H9 (cell line): Measurements from ENCODE around the gene MESD. TPM values are rescaled to one million over a fixed set of nuclear protein-coding genes. Genes with fewer than 3 reads are reported as not detected.
A peak's percentile ranks its signal among the peaks of the same experiment; 100 is the strongest.

Experiments
- DNase-seq: peaks from one replicate; pipeline ENCODE4 v3.0.0-alpha.2; 2017
- H2AFZ ChIP-seq: one replicate; pipeline ENCODE4 v1.6.1; 2013; ENCODE audit warnings: mild to moderate bottlenecking, low read length, control low read depth, moderate library complexity
- H2AK5ac ChIP-seq: 2 replicates; pipeline ENCODE4 v1.6.1; 2013; ENCODE audit warnings: low read length, control low read depth, mixed read lengths; ENCODE audit not compliant: insufficient read length
- H2BK120ac ChIP-seq: one replicate; pipeline ENCODE4 v1.6.1; 2013; ENCODE audit warnings: low read depth, mild to moderate bottlenecking, low read length, control low read depth, inconsistent platforms; ENCODE audit not compliant: poor library complexity, severe bottlenecking
- H2BK12ac ChIP-seq: 2 replicates; pipeline ENCODE4 v1.6.1; 2013; ENCODE audit warnings: low read length, control low read depth, mixed read lengths, low read depth; ENCODE audit not compliant: insufficient read length
- H2BK15ac ChIP-seq: 2 replicates; pipeline ENCODE4 v1.6.1; 2013; ENCODE audit warnings: low read depth, low read length, control low read depth
- H2BK20ac ChIP-seq: one replicate; pipeline ENCODE4 v1.6.1; 2013; ENCODE audit warnings: low read depth, mild to moderate bottlenecking, low read length, control low read depth, inconsistent platforms; ENCODE audit not compliant: poor library complexity, severe bottlenecking
- H2BK5ac ChIP-seq: 2 replicates; pipeline ENCODE4 v1.6.1; 2013; ENCODE audit warnings: low read length, control low read depth, mixed read lengths; ENCODE audit not compliant: insufficient read length
- H3K14ac ChIP-seq: 2 replicates; pipeline ENCODE4 v1.6.1; 2013; ENCODE audit warnings: low read length, control low read depth; ENCODE audit not compliant: insufficient read depth
- H3K18ac ChIP-seq: 2 replicates; pipeline ENCODE4 v1.6.1; 2013; ENCODE audit warnings: low read depth, mild to moderate bottlenecking, mixed read lengths, low read length, control low read depth; ENCODE audit not compliant: insufficient read length
- H3K23ac ChIP-seq: 2 replicates; pipeline ENCODE4 v1.6.1; 2013; ENCODE audit warnings: low read length, control low read depth, mixed read lengths, low read depth; ENCODE audit not compliant: insufficient read length
- H3K23me2 ChIP-seq: 2 replicates; pipeline ENCODE4 v1.6.1; 2013; ENCODE audit warnings: low read depth, mild to moderate bottlenecking, mixed read lengths, low read length, control low read depth; ENCODE audit not compliant: insufficient read length, poor library complexity, severe bottlenecking
- H3K27ac ChIP-seq: 2 replicates; pipeline ENCODE4 v1.5.1; 2013; ENCODE audit warnings: low read length, control low read depth, mixed read lengths, low read depth; ENCODE audit not compliant: insufficient read length
- H3K27me3 ChIP-seq: 2 replicates; pipeline ENCODE4 v1.6.1; 2013; ENCODE audit warnings: low read length, control low read depth, inconsistent platforms; ENCODE audit not compliant: insufficient read depth
- H3K4ac ChIP-seq: 2 replicates; pipeline ENCODE4 v1.6.1; 2013; ENCODE audit warnings: low read depth, mild to moderate bottlenecking, control low read depth, inconsistent platforms, low read length, moderate library complexity
- H3K4me1 ChIP-seq: 2 replicates; pipeline ENCODE4 v1.6.1; 2013; ENCODE audit warnings: low read length, control low read depth, inconsistent platforms; ENCODE audit not compliant: insufficient read depth
- H3K4me2 ChIP-seq: 2 replicates; pipeline ENCODE4 v1.6.1; 2013; ENCODE audit warnings: low read length, control low read depth, mixed read lengths; ENCODE audit not compliant: insufficient read length, insufficient read depth
- H3K56ac ChIP-seq: 2 replicates; pipeline ENCODE4 v1.6.1; 2013; ENCODE audit warnings: low read depth, mild to moderate bottlenecking, mixed read lengths, low read length, control low read depth; ENCODE audit not compliant: insufficient read length
- H3K79me1 ChIP-seq: 2 replicates; pipeline ENCODE4 v1.6.1; 2013; ENCODE audit warnings: low read depth, mild to moderate bottlenecking, moderate library complexity, low read length, control low read depth, inconsistent platforms; ENCODE audit not compliant: insufficient read depth, poor library complexity, severe bottlenecking
- H3K79me2 ChIP-seq: 2 replicates; pipeline ENCODE4 v1.6.1; 2013; ENCODE audit warnings: low read length, control low read depth, inconsistent platforms; ENCODE audit not compliant: insufficient read depth
- H3K9ac ChIP-seq: 2 replicates; pipeline ENCODE4 v1.6.1; 2013; ENCODE audit warnings: low read length, control low read depth, mixed read lengths; ENCODE audit not compliant: insufficient read length; ENCODE audit errors: extremely low read depth
- H3K9me3 ChIP-seq: one replicate; pipeline ENCODE4 v1.6.1; 2013; ENCODE audit warnings: low read depth, low read length, inconsistent platforms; ENCODE audit not compliant: control insufficient read depth
- H3T11ph ChIP-seq: one replicate; pipeline ENCODE4 v1.6.1; 2013; ENCODE audit warnings: mild to moderate bottlenecking, low read length, control low read depth, inconsistent platforms
- H4K20me1 ChIP-seq: one replicate; pipeline ENCODE4 v1.6.1; 2013; ENCODE audit not compliant: control insufficient read depth, insufficient read length, insufficient read depth
- H4K5ac ChIP-seq: 2 replicates; pipeline ENCODE4 v1.6.1; 2013; ENCODE audit warnings: low read depth, mild to moderate bottlenecking, mixed read lengths, low read length, control low read depth; ENCODE audit not compliant: insufficient read length
- H4K8ac ChIP-seq: replicated peaks from 2 replicates; pipeline ENCODE4 v1.6.1; 2013; ENCODE audit warnings: low read length, control low read depth, mixed read lengths, low read depth; ENCODE audit not compliant: insufficient read length
- H4K91ac ChIP-seq: 2 replicates; pipeline ENCODE4 v1.6.1; 2013; ENCODE audit warnings: low read depth, mild to moderate bottlenecking, moderate library complexity, mixed read lengths, low read length, control low read depth; ENCODE audit not compliant: insufficient read length
- H3K27ac Mint-ChIP-seq, 3 experiments: 2 replicates in 2 of 3; 3 replicates in 1 of 3; pipeline ENCODE4 v1.8.0; 2020 to 2021; ENCODE audit warnings: mixed read lengths in 3 of 3, mild to moderate bottlenecking in 1 of 3, moderate library complexity in 1 of 3
- H3K27me3 Mint-ChIP-seq: 2 replicates; pipeline ENCODE4 v1.8.0; 2021; ENCODE audit warnings: low read depth, mild to moderate bottlenecking, moderate library complexity, mixed read lengths
- H3K36me3 Mint-ChIP-seq, 3 experiments: 2 replicates in 2 of 3; 3 replicates in 1 of 3; pipeline ENCODE4 v1.8.0; 2020 to 2021; ENCODE audit warnings: low read depth in 3 of 3, mixed read lengths in 3 of 3; ENCODE audit not compliant: insufficient read depth in 1 of 3
- H3K4me1 Mint-ChIP-seq, 2 experiments: 2 replicates each; pipeline ENCODE4 v1.8.0; 2020; ENCODE audit warnings: mixed read lengths in 2 of 2
- H3K4me3 Mint-ChIP-seq, 2 experiments: 2 replicates in 1 of 2; 3 replicates in 1 of 2; pipeline ENCODE4 v1.8.0; 2020 to 2021; ENCODE audit warnings: mild to moderate bottlenecking in 2 of 2, mixed read lengths in 2 of 2, moderate library complexity in 1 of 2
- H3K9me3 Mint-ChIP-seq, 2 experiments: 2 replicates in 1 of 2; 3 replicates in 1 of 2; pipeline ENCODE4 v1.8.0; 2020; ENCODE audit warnings: mild to moderate bottlenecking in 2 of 2, mixed read lengths in 2 of 2, moderate library complexity in 1 of 2
- WGBS: extraction: QIAGEN DNeasy Blood & Tissue Kit; methylation state at CpG from one replicate; pipeline ENCODE4 v1.1.7; 2013; ENCODE audit warnings: missing lambda C conversion rate, low lambda C conversion rate, mixed read lengths; ENCODE audit not compliant: insufficient read length; ENCODE audit errors: extremely low coverage; 5-methylcytosine and 5-hydroxymethylcytosine counted together
- total RNA-seq: library from RNA; stranded (reverse); gene quantifications from 2 replicates; pipeline ENCODE4 v1.2.1, GENCODE V29; 2021
- TF ChIP-seq, protein P1 (sequence below): fragments of 200-600 bp; sonication (generic); conservative IDR thresholded peaks from 3 replicates; pipeline ENCODE4 v1.8.0; 2021; ENCODE audit warnings: antibody characterized with exemption, mild to moderate bottlenecking

MESD gene
- total RNA-seq, 1 experiment from 2014 or later, result 29.1 TPM

GRCh38 chr15:80967451-80967850 is 22.2 kb downstream of the MESD start:
- Histone ChIP-seq H3K23me2 (no peaks in the 10 kb centered on the region), H3K9ac (no peak overlapping the region), H4K20me1 (no peaks in the 10 kb centered on the region), H2BK12ac (no peak overlapping the region), H3K9me3 (no peaks in the 10 kb centered on the region), H3K18ac (no peak overlapping the region), H3K4me2 (no peak overlapping the region), H2AK5ac (no peak overlapping the region), H2BK20ac (no peak overlapping the region), H2BK15ac (no peak overlapping the region), H3K23ac (no peak overlapping the region), H3K79me2 (no peaks in the 10 kb centered on the region), H3K79me1 (no peaks in the 10 kb centered on the region), H3K27ac (no peak overlapping the region), H3K4ac (no peak overlapping the region), H3K27me3 (no peaks in the 10 kb centered on the region), H4K8ac (no peak overlapping the region), H3K14ac (no peak overlapping the region), H2AFZ (no peak overlapping the region), H4K5ac (no peak overlapping the region), H4K91ac (no peak overlapping the region), H2BK5ac (no peak overlapping the region), H3T11ph (no peak overlapping the region), H3K56ac (no peak overlapping the region), H2BK120ac (no peak overlapping the region), H3K4me1 (peaks cover 17% of the 10 kb centered on the region)
- H3K4me3 Mint-ChIP-seq, result peak overlapping the region in 1 of 2 experiments; percentile 10; a peak in 1 of 5 replicates
- TF ChIP-seq, protein P1, sequence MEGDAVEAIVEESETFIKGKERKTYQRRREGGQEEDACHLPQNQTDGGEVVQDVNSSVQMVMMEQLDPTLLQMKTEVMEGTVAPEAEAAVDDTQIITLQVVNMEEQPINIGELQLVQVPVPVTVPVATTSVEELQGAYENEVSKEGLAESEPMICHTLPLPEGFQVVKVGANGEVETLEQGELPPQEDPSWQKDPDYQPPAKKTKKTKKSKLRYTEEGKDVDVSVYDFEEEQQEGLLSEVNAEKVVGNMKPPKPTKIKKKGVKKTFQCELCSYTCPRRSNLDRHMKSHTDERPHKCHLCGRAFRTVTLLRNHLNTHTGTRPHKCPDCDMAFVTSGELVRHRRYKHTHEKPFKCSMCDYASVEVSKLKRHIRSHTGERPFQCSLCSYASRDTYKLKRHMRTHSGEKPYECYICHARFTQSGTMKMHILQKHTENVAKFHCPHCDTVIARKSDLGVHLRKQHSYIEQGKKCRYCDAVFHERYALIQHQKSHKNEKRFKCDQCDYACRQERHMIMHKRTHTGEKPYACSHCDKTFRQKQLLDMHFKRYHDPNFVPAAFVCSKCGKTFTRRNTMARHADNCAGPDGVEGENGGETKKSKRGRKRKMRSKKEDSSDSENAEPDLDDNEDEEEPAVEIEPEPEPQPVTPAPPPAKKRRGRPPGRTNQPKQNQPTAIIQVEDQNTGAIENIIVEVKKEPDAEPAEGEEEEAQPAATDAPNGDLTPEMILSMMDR, result no peak
- peak; percentile 91 for DNase-seq
- WGBS, result no CpG with 5 or more reads among the region's 3 CpGs
- peaks cover 22 to 40% (median 38%) of the 10 kb centered on the region in 3 experiments for H3K36me3 Mint-ChIP-seq
- H3K27ac Mint-ChIP-seq, result peak overlapping the region in 2 of 3 experiments; percentile 39 to 96; a peak in 5 of 7 replicates
- H3K4me1 Mint-ChIP-seq, result peaks cover 47 to 52% of the 10 kb centered on the region in 2 experiments
- peaks cover 10 to 16% of the 10 kb centered on the region in 2 experiments for H3K9me3 Mint-ChIP-seq
- no peaks in the 10 kb centered on the region; the same call in 1 of the 2 replicates for H3K27me3 Mint-ChIP-seq
